ENCODE measurements around the gene JAZF1.

Gene JAZF1

DNA sequence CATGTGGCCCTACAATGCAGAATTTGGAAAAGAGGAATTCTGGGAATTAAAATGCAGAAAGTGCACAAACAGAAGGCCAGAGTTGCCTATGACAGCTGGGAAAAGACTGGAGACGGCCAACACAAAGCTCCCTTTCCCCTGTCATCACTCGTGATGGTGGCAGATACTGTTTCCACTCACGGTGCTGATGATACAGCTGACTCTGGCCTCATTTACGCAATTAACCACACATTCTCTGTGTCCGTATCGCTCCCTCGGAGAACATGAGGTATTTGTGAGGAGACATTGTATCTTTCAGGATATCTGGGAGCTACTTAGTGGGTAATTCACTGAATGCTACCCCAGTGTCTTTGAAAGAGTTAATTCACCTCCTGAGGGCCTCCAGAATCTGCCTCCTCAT lies 267.8 kb downstream of the JAZF1 start:
- TF ChIP-seq FOXP2 (optimal IDR thresholded peaks at IDR 0.05; ENCODE audit: borderline replicate concordance, extremely low read depth, extremely low read length, insufficient read depth) (no peak), POLR2AphosphoS5 (IDR thresholded peaks at IDR 0.05; ENCODE audit: low read depth, low read length) (no peak), SIN3A (IDR thresholded peaks at IDR 0.05; ENCODE audit: borderline replicate concordance, insufficient read depth, low read length) (no peak), TAF1 (IDR thresholded peaks at IDR 0.05; ENCODE audit: borderline replicate concordance, insufficient read depth, low read length) (no peak)
- TF ChIP-seq, protein P1, sequence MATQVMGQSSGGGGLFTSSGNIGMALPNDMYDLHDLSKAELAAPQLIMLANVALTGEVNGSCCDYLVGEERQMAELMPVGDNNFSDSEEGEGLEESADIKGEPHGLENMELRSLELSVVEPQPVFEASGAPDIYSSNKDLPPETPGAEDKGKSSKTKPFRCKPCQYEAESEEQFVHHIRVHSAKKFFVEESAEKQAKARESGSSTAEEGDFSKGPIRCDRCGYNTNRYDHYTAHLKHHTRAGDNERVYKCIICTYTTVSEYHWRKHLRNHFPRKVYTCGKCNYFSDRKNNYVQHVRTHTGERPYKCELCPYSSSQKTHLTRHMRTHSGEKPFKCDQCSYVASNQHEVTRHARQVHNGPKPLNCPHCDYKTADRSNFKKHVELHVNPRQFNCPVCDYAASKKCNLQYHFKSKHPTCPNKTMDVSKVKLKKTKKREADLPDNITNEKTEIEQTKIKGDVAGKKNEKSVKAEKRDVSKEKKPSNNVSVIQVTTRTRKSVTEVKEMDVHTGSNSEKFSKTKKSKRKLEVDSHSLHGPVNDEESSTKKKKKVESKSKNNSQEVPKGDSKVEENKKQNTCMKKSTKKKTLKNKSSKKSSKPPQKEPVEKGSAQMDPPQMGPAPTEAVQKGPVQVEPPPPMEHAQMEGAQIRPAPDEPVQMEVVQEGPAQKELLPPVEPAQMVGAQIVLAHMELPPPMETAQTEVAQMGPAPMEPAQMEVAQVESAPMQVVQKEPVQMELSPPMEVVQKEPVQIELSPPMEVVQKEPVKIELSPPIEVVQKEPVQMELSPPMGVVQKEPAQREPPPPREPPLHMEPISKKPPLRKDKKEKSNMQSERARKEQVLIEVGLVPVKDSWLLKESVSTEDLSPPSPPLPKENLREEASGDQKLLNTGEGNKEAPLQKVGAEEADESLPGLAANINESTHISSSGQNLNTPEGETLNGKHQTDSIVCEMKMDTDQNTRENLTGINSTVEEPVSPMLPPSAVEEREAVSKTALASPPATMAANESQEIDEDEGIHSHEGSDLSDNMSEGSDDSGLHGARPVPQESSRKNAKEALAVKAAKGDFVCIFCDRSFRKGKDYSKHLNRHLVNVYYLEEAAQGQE (IDR thresholded peaks at IDR 0.05; ENCODE audit: insufficient read depth in 1 of 2, low read depth in 2 of 2, low read length in 2 of 2) = no peak

GRCh38 chr7:27911920-27912319 lies 268.7 kb downstream of the JAZF1 start:
- TF ChIP-seq POLR2AphosphoS5 (IDR thresholded peaks at IDR 0.05; ENCODE audit: low read depth, low read length) (no peak), SIN3A (IDR thresholded peaks at IDR 0.05; ENCODE audit: borderline replicate concordance, insufficient read depth, low read length) (no peak), TAF1 (IDR thresholded peaks at IDR 0.05; ENCODE audit: borderline replicate concordance, insufficient read depth, low read length) (no peak), FOXP2 (optimal IDR thresholded peaks at IDR 0.05; ENCODE audit: borderline replicate concordance, extremely low read depth, extremely low read length, insufficient read depth) (no peak)
- TF ChIP-seq, protein P1 (IDR thresholded peaks at IDR 0.05; ENCODE audit: insufficient read depth in 1 of 2, low read depth in 2 of 2, low read length in 2 of 2) = no peak

GRCh38 chr7:27910326-27910725 lies 270.3 kb downstream of the JAZF1 start:
- TF ChIP-seq FOXP2 (optimal IDR thresholded peaks at IDR 0.05; ENCODE audit: borderline replicate concordance, extremely low read depth, extremely low read length, insufficient read depth) (no peak), POLR2AphosphoS5 (IDR thresholded peaks at IDR 0.05; ENCODE audit: low read depth, low read length) (no peak), TAF1 (IDR thresholded peaks at IDR 0.05; ENCODE audit: borderline replicate concordance, insufficient read depth, low read length) (no peak), SIN3A (IDR thresholded peaks at IDR 0.05; ENCODE audit: borderline replicate concordance, insufficient read depth, low read length) (no peak)
- TF ChIP-seq, protein P1 (IDR thresholded peaks at IDR 0.05; ENCODE audit: insufficient read depth in 1 of 2, low read depth in 2 of 2, low read length in 2 of 2) = no peak

DNA sequence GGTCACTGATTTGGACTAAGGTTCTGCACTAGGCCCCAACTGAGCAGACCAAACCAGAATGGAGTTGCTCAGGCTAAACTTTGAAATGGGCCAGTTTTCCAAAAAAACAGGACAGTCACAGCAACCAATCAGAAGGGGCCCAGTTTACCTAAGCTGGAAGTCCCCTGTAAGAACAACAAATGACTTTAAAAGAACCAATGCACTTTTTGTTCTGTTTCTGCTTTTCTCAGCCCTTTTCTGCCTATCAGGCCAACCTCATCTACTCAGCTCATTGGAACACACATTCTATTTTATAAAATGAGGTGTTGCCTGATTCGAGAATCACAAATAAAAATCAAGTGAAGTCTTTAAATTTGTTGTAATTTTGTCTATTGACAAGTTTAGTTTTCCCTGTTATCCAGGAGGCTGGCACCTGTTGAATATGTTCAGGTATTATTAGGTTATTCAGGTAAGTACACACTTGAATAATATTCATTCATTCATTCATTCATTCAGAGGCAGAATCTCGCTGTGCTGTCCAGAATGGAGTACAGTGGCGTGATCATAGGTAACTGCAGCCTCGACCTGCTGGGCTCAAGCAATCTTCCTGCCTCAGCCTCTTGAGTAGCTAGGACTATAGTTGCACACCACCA lies 271.9 kb downstream of the JAZF1 start:
- no peak for TF ChIP-seq POLR2AphosphoS5 (IDR thresholded peaks at IDR 0.05; ENCODE audit: low read depth, low read length)

- TF ChIP-seq TAF1 (IDR thresholded peaks at IDR 0.05; ENCODE audit: borderline replicate concordance, insufficient read depth, low read length) (no peak), POLR2AphosphoS5 (IDR thresholded peaks at IDR 0.05; ENCODE audit: low read depth, low read length) (no peak), FOXP2 (optimal IDR thresholded peaks at IDR 0.05; ENCODE audit: borderline replicate concordance, extremely low read depth, extremely low read length, insufficient read depth) (no peak), SIN3A (IDR thresholded peaks at IDR 0.05; ENCODE audit: borderline replicate concordance, insufficient read depth, low read length) (no peak)
- TF ChIP-seq, protein P1 (IDR thresholded peaks at IDR 0.05; ENCODE audit: insufficient read depth in 1 of 2, low read depth in 2 of 2, low read length in 2 of 2) = no peak
These were observed 274.1 kb downstream of the JAZF1 start for GRCh38 chr7:27906385-27907091.
